Cardiac septum (tissue), 1 donor: Measurements from ENCODE around the gene MROH9. TPM values are rescaled to one million over a fixed set of nuclear protein-coding genes. Genes with fewer than 3 reads are reported as not detected.

ENCODE experiments used
- microRNA-seq: library from miRNA; unstranded; fragments of <30 nt; microRNA quantifications from one replicate; pipeline ENCODE4 v1.2.0, GENCODE V29; 2020
- total RNA-seq: library from RNA; stranded (reverse); fragmentation: NEBNext Ultra II Directional; extraction: Animal tissue kit (Norgen Biotek cat#: 25700); gene quantifications from one replicate; pipeline ENCODE4 v1.2.1, GENCODE V29; 2021
- donor health status: DM: no; HTN: no; CAD: no.

Gene MROH9
- total RNA-seq, 1 donor from 2014 or later: not detected

Small RNA genes lying within 50 kb of the gene (microRNA-seq; reads per million reads assigned to microRNA genes)
- gene MIR1295A (not detected), gene MIR1295B (not detected)

Other genes starting within 250 kb of the MROH9 start
- 1.2 TPM for gene FMO3, start 155.4 kb downstream of the MROH9 start, total RNA-seq
- gene FMO2, start 249.8 kb downstream of the MROH9 start, total RNA-seq: 19.8 TPM